H9 (cell line): ENCODE results near the gene PLSCR4. TPM values are rescaled to one million over a fixed set of nuclear protein-coding genes. Genes with fewer than 3 reads are reported as not detected.

Experiments used
- DNase-seq: peaks from one replicate; pipeline ENCODE4 v3.0.0-alpha.2; 2017
- H2AFZ ChIP-seq: one replicate; pipeline ENCODE4 v1.6.1; 2013; ENCODE audit warnings: mild to moderate bottlenecking, low read length, control low read depth, moderate library complexity
- H2AK5ac ChIP-seq: 2 replicates; pipeline ENCODE4 v1.6.1; 2013; ENCODE audit warnings: low read length, control low read depth, mixed read lengths; ENCODE audit not compliant: insufficient read length
- H2BK120ac ChIP-seq: one replicate; pipeline ENCODE4 v1.6.1; 2013; ENCODE audit warnings: low read depth, mild to moderate bottlenecking, low read length, control low read depth, inconsistent platforms; ENCODE audit not compliant: poor library complexity, severe bottlenecking
- H2BK12ac ChIP-seq: 2 replicates; pipeline ENCODE4 v1.6.1; 2013; ENCODE audit warnings: low read length, control low read depth, mixed read lengths, low read depth; ENCODE audit not compliant: insufficient read length
- H2BK15ac ChIP-seq: 2 replicates; pipeline ENCODE4 v1.6.1; 2013; ENCODE audit warnings: low read depth, low read length, control low read depth
- H2BK20ac ChIP-seq: one replicate; pipeline ENCODE4 v1.6.1; 2013; ENCODE audit warnings: low read depth, mild to moderate bottlenecking, low read length, control low read depth, inconsistent platforms; ENCODE audit not compliant: poor library complexity, severe bottlenecking
- H2BK5ac ChIP-seq: 2 replicates; pipeline ENCODE4 v1.6.1; 2013; ENCODE audit warnings: low read length, control low read depth, mixed read lengths; ENCODE audit not compliant: insufficient read length
- H3K14ac ChIP-seq: 2 replicates; pipeline ENCODE4 v1.6.1; 2013; ENCODE audit warnings: low read length, control low read depth; ENCODE audit not compliant: insufficient read depth
- H3K18ac ChIP-seq: 2 replicates; pipeline ENCODE4 v1.6.1; 2013; ENCODE audit warnings: low read depth, mild to moderate bottlenecking, mixed read lengths, low read length, control low read depth; ENCODE audit not compliant: insufficient read length
- H3K23ac ChIP-seq: 2 replicates; pipeline ENCODE4 v1.6.1; 2013; ENCODE audit warnings: low read length, control low read depth, mixed read lengths, low read depth; ENCODE audit not compliant: insufficient read length
- H3K23me2 ChIP-seq: 2 replicates; pipeline ENCODE4 v1.6.1; 2013; ENCODE audit warnings: low read depth, mild to moderate bottlenecking, mixed read lengths, low read length, control low read depth; ENCODE audit not compliant: insufficient read length, poor library complexity, severe bottlenecking
- H3K27ac ChIP-seq: 2 replicates; pipeline ENCODE4 v1.5.1; 2013; ENCODE audit warnings: low read length, control low read depth, mixed read lengths, low read depth; ENCODE audit not compliant: insufficient read length
- H3K27me3 ChIP-seq: 2 replicates; pipeline ENCODE4 v1.6.1; 2013; ENCODE audit warnings: low read length, control low read depth, inconsistent platforms; ENCODE audit not compliant: insufficient read depth
- H3K4ac ChIP-seq: 2 replicates; pipeline ENCODE4 v1.6.1; 2013; ENCODE audit warnings: low read depth, mild to moderate bottlenecking, control low read depth, inconsistent platforms, low read length, moderate library complexity
- H3K4me1 ChIP-seq: 2 replicates; pipeline ENCODE4 v1.6.1; 2013; ENCODE audit warnings: low read length, control low read depth, inconsistent platforms; ENCODE audit not compliant: insufficient read depth
- H3K4me2 ChIP-seq: 2 replicates; pipeline ENCODE4 v1.6.1; 2013; ENCODE audit warnings: low read length, control low read depth, mixed read lengths; ENCODE audit not compliant: insufficient read length, insufficient read depth
- H3K56ac ChIP-seq: 2 replicates; pipeline ENCODE4 v1.6.1; 2013; ENCODE audit warnings: low read depth, mild to moderate bottlenecking, mixed read lengths, low read length, control low read depth; ENCODE audit not compliant: insufficient read length
- H3K79me1 ChIP-seq: 2 replicates; pipeline ENCODE4 v1.6.1; 2013; ENCODE audit warnings: low read depth, mild to moderate bottlenecking, moderate library complexity, low read length, control low read depth, inconsistent platforms; ENCODE audit not compliant: insufficient read depth, poor library complexity, severe bottlenecking
- H3K79me2 ChIP-seq: 2 replicates; pipeline ENCODE4 v1.6.1; 2013; ENCODE audit warnings: low read length, control low read depth, inconsistent platforms; ENCODE audit not compliant: insufficient read depth
- H3K9ac ChIP-seq: 2 replicates; pipeline ENCODE4 v1.6.1; 2013; ENCODE audit warnings: low read length, control low read depth, mixed read lengths; ENCODE audit not compliant: insufficient read length; ENCODE audit errors: extremely low read depth
- H3K9me3 ChIP-seq: one replicate; pipeline ENCODE4 v1.6.1; 2013; ENCODE audit warnings: low read depth, low read length, inconsistent platforms; ENCODE audit not compliant: control insufficient read depth
- H3T11ph ChIP-seq: one replicate; pipeline ENCODE4 v1.6.1; 2013; ENCODE audit warnings: mild to moderate bottlenecking, low read length, control low read depth, inconsistent platforms
- H4K20me1 ChIP-seq: one replicate; pipeline ENCODE4 v1.6.1; 2013; ENCODE audit not compliant: control insufficient read depth, insufficient read length, insufficient read depth
- H4K5ac ChIP-seq: 2 replicates; pipeline ENCODE4 v1.6.1; 2013; ENCODE audit warnings: low read depth, mild to moderate bottlenecking, mixed read lengths, low read length, control low read depth; ENCODE audit not compliant: insufficient read length
- H4K8ac ChIP-seq: replicated peaks from 2 replicates; pipeline ENCODE4 v1.6.1; 2013; ENCODE audit warnings: low read length, control low read depth, mixed read lengths, low read depth; ENCODE audit not compliant: insufficient read length
- H4K91ac ChIP-seq: 2 replicates; pipeline ENCODE4 v1.6.1; 2013; ENCODE audit warnings: low read depth, mild to moderate bottlenecking, moderate library complexity, mixed read lengths, low read length, control low read depth; ENCODE audit not compliant: insufficient read length
- H3K27ac Mint-ChIP-seq, 3 experiments: 2 replicates in 2 of 3; 3 replicates in 1 of 3; pipeline ENCODE4 v1.8.0; 2020 to 2021; ENCODE audit warnings: mixed read lengths in 3 of 3, mild to moderate bottlenecking in 1 of 3, moderate library complexity in 1 of 3
- H3K27me3 Mint-ChIP-seq: 2 replicates; pipeline ENCODE4 v1.8.0; 2021; ENCODE audit warnings: low read depth, mild to moderate bottlenecking, moderate library complexity, mixed read lengths
- H3K36me3 Mint-ChIP-seq, 3 experiments: 2 replicates in 2 of 3; 3 replicates in 1 of 3; pipeline ENCODE4 v1.8.0; 2020 to 2021; ENCODE audit warnings: low read depth in 3 of 3, mixed read lengths in 3 of 3; ENCODE audit not compliant: insufficient read depth in 1 of 3
- H3K4me1 Mint-ChIP-seq, 2 experiments: 2 replicates each; pipeline ENCODE4 v1.8.0; 2020; ENCODE audit warnings: mixed read lengths in 2 of 2
- H3K4me3 Mint-ChIP-seq, 2 experiments: 2 replicates in 1 of 2; 3 replicates in 1 of 2; pipeline ENCODE4 v1.8.0; 2020 to 2021; ENCODE audit warnings: mild to moderate bottlenecking in 2 of 2, mixed read lengths in 2 of 2, moderate library complexity in 1 of 2
- H3K9me3 Mint-ChIP-seq, 2 experiments: 2 replicates in 1 of 2; 3 replicates in 1 of 2; pipeline ENCODE4 v1.8.0; 2020; ENCODE audit warnings: mild to moderate bottlenecking in 2 of 2, mixed read lengths in 2 of 2, moderate library complexity in 1 of 2
- CTCF ChIP-seq: fragments of 200-600 bp; sonication (generic); conservative IDR thresholded peaks from 3 replicates; pipeline ENCODE4 v1.8.0; 2021; ENCODE audit warnings: antibody characterized with exemption, mild to moderate bottlenecking
- WGBS: extraction: QIAGEN DNeasy Blood & Tissue Kit; methylation state at CpG from one replicate; pipeline ENCODE4 v1.1.7; 2013; ENCODE audit warnings: missing lambda C conversion rate, low lambda C conversion rate, mixed read lengths; ENCODE audit not compliant: insufficient read length; ENCODE audit errors: extremely low coverage; 5-methylcytosine and 5-hydroxymethylcytosine counted together
- total RNA-seq: library from RNA; stranded (reverse); gene quantifications from 2 replicates; pipeline ENCODE4 v1.2.1, GENCODE V29; 2021

The PLSCR4 gene
- total RNA-seq, 1 experiment from 2014 or later = 1.2 TPM

DNA sequence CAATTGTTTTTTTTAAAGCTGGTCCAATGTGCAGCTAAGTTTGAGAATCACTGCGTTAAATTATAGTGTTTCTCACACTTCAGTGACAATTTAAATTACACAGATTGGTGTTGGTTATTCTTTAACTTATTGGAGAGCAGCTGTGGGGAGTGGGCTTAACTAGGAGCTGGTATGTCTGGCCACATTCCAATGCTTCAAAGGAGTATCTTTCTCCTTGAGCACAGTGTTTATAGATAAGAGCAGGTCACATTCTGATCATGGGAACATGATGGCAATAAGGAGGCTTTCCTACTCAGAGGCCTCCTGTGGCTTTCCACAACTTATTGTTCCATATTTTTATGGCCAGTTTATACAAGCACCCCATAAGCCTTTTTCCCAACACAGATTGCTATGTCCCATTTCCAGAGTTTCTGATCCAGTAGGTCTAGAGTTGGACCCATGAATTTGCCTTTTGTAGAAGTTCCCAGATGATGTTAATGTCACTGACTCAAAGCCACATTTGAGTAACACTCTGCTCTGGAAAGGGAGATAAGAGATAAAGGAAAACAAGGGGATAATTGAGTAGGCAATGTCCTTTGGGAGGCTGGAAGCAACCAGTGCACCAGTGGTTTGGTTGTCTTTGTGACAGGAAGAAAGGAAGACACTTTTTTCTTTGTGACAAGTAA is 33.0 kb upstream of the PLSCR4 start:
- no peak overlapping the region for H2AK5ac ChIP-seq
- H3K79me2 ChIP-seq = no peaks in the 10 kb centered on the region
- H3K27me3 Mint-ChIP-seq = no peaks in the 10 kb centered on the region
- H2BK15ac ChIP-seq = no peak overlapping the region
- no peak for DNase-seq
- H3K23me2 ChIP-seq = no peaks in the 10 kb centered on the region
- H3K4me2 ChIP-seq = no peak overlapping the region
- H3K18ac ChIP-seq = no peak overlapping the region
- no peak overlapping the region for H4K8ac ChIP-seq
- H3K9me3 Mint-ChIP-seq = peaks cover 7 to 9% of the 10 kb centered on the region in 2 experiments
- peaks cover 2 to 5% (median 3%) of the 10 kb centered on the region in 3 experiments; a peak in 5 of 7 replicates for H3K36me3 Mint-ChIP-seq
- no peaks in the 10 kb centered on the region for H4K20me1 ChIP-seq
- WGBS = no CpG with 5 or more reads among the region's 1 CpG
- H3K4me1 Mint-ChIP-seq = peaks cover 5% of the 10 kb centered on the region in 2 experiments; a peak in 3 of 4 replicates
- H3K4me1 ChIP-seq = no peaks in the 10 kb centered on the region
- no peaks in the 10 kb centered on the region for H3K9me3 ChIP-seq
- no peak overlapping the region for H3K56ac ChIP-seq
- no peak overlapping the region for H4K5ac ChIP-seq
- H3K9ac ChIP-seq = no peak overlapping the region
- no peak overlapping the region for H4K91ac ChIP-seq
- no peak overlapping the region for H3K4me3 Mint-ChIP-seq
- H3K27ac Mint-ChIP-seq = no peak overlapping the region
- no peak overlapping the region for H2BK20ac ChIP-seq
- no peak overlapping the region for H3K27ac ChIP-seq
- H2BK120ac ChIP-seq = no peak overlapping the region
- TF ChIP-seq CTCF = no peak
- H2AFZ ChIP-seq = no peak overlapping the region
- no peaks in the 10 kb centered on the region for H3K27me3 ChIP-seq
- H3T11ph ChIP-seq = no peak overlapping the region
- no peak overlapping the region for H2BK5ac ChIP-seq
- no peaks in the 10 kb centered on the region for H3K79me1 ChIP-seq
- no peak overlapping the region for H2BK12ac ChIP-seq
- no peak overlapping the region for H3K14ac ChIP-seq
- H3K23ac ChIP-seq = no peak overlapping the region
- H3K4ac ChIP-seq = no peak overlapping the region
